ENCODE measurements around the gene SPIC.

SPIC gene

DNA sequence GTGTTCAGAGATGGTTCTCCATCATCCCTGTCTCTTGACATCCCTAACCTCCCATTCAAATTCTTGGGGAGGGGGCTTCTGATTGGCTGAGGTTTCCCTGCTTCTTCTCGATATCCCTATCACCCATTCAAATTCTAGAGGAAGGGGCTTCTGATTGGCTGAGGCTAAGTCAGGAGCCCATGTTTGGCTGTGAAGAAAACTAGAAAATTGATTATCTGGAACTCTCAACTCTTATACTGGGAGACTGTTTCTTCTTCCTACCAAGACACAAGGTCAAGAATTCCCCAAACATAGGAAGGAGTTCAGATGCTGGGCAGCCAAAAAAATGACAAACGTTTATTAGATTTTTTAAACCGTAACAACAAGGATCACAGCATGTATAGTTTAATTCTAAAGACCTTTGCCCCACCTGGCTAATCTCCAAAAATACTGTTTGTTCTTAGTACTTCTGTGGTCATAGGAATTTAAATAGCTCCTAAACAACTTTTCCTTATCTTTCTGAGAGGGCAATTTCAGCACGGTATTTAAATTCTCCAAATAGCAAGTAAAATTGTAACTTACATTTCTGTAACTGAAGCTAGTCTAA, 26.4 kb downstream of the SPIC start:
- no peak for DNase-seq
- in situ Hi-C loops (cut with MboI; ENCODE audit: low pct_unique_long_range_greater_than_20kb, low sequenced_read_pairs) = no loop called here

- no peak for DNase-seq
- in situ Hi-C loops (cut with MboI; ENCODE audit: low pct_unique_long_range_greater_than_20kb, low sequenced_read_pairs) = no loop called here
Observed at GRCh38 chr12:101521136-101521535, 46.0 kb downstream of the SPIC start.

- no peak for DNase-seq
- in situ Hi-C loops (cut with MboI; ENCODE audit: low pct_unique_long_range_greater_than_20kb, low sequenced_read_pairs) = no loop called here
Observed at GRCh38 chr12:101527682-101528081, 52.5 kb downstream of the SPIC start.

DNA sequence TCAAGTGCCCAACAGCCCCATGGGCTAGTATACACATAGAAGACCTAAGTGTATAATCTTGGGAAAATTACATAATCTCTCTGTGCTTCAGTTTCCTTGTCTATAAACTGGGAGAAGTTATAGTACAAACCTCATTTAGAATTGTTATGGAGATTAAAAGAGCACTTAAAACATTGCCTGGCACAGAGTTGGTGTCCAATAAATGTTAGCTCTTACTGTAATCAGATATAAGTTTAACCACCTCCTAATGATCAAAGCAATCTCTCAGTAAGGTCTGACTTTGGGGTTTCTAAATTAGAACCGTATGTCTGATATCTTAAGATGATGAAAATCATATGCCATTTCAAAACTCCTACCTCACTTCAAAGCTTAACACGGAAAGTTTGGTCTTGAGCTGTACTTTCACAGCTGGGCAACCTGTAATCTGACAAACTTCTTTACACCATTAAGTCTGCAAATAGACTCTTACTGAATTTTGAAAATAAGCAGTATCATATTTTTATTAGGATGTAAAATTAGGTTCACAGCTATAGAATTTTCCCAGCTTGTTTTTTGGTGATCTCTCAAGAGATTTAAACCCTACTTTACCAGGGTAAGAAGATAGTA, 61.0 kb downstream of the SPIC start:
- no peak for DNase-seq
- in situ Hi-C loops (cut with MboI; ENCODE audit: low pct_unique_long_range_greater_than_20kb, low sequenced_read_pairs) = no loop called here

Measured in KBM-7 (cell line).